ENCODE data around the gene ATXN1.

Gene ATXN1

DNA sequence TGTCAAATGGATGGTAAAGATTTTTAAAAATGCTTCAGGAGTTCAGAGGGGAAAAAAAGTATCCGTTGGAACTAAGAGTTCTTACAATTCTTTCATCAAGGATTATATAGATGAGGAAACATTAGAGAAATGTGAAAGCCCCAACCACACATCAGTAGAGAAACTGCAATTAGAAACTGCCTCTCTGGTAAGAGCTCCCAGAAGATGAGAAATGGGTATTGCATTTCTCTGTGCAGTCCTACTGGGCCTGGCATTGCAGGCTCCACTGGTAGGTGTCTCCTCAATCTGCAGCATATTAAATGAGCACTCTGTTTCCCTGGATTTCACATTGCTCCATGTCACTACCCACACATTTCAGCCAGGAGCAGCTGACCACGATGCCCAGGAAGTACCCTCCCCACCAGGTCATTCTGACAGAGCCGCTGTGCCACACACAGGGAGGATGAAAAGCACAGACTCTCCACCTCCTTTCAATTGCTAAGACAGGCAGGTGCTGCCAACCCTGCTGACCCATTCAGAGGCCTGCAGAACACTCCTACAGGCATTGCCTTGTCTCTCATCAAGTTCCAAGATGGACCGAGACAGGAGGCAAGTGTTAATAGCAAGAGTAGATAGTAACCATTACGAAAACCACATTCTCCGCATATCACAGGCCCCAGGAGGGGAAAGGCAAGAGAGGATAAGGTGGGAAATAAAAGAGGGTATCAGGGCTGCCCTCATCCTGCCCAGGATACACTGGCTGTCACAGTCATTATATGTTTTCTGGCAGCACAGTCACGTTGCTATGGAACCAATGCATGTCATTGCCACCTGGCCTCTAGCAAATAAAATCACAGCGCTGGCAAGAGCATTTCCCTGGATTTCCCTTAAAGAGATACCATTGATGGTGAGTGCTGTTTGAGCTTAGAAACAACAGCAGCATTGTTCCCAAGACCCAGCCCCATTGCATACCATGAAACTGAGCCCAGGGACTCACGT, 241.7 kb downstream of the ATXN1 start:
- DNase-seq: no peak

DNA sequence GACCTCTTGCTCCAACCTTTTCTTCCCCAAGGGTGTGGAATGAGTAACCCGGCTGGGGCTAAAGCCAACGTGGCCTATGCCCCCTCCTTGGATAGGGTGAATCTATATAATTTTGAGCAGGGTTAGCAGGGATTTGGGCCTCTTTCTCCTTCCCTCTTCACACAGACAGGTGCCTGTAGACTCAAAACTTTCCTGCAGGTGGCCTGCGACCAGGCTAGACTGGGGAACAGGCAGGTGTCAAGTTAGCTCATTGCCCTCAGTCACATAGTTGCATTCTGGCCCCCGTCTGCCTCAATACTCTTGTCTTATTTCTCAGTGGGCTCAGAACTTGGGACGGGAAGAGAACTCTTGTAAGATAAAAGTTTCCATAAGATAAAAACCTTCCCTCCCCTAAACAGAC, 243.0 kb downstream of the ATXN1 start:
- no peak for DNase-seq

DNA sequence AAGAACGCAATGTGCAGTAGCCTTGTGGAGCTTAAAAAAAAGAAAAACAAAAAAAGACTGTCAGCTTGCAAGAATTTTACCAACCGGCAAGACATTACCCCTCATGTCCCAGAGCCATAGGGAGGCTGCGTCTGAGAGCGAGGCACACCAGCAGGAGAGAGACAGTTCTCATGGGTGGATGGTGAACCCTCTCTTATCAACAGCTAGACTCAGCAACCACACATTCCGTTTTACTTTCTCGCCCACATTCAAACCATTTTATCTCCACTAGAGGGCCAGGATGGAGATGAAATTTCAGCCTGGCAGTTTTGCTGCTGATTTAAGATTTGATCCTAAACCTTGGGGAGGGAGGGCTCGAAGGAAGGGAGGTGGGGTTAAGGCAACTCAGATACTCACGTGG, 247.0 kb downstream of the ATXN1 start:
- DNase-seq: peak; percentile 68

DNA sequence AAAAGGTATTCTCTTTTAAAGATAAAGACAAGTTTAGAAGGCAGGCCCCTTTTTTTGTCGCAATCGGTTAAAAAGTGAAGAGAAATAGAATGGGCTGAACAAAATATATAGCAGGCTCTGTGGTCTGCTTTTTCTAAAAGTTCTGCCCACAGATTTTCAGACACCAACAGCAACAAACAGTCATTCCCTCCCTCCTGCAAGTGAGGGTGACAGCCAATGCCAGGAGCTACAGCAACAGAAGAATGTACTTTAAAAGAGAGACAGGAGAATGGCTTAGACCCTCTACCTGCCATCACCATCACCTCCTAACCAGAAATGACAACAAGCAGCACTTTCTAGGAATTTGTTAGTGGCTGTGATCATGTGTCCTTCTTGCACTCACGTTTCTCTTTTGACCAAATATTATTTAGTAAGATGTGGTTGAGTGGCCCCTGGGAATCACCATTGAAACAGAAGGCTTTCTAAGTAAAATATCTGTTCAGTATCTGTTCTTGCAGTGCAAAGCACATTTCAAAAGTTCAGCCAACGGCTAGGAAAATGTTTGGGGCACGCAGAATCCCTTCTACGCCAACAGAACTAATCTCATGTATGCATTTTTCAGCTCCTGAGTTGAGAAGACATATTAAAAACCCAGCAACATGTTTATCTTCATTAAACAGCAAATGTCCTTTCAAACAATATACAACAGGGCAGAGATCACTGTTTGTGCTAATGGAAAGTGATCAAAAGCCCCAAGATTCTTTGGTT, 248.5 kb downstream of the ATXN1 start:
- no peak for DNase-seq

DNA sequence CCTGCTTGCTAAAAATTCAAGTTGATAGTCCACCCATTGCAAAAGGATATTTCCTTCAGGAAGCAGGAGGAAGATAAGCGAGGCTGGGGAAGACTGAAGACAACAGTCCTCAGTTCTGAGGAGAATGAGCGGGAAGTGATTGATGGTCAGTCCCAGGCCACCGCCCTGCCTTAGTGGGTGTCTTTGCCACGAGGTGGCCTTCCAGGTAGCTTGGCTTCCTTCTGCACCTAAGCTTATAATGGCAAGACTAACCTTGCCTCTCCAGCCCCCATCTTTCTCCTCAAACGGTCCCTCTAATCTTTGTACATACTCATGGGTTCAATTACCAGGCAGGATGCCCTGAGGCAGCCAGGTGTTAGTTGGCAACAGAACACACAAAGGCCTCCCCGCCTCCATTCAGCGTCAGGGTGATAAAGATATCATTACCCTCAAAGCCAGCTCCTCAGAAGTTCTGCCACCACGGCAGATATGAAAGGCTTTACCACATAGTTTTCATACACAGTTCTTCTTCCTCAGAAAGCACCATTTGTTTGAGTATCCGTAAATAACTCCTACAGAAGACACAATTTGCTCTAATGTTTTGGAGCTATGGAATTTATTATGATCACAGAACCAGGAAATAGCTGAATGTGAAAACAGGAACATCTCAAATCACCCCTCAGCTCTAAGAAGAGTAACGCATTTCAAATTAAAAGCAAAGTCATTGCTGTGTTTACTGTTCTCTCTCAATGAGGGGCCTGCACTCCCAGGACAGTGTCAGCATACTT, 249.4 kb downstream of the ATXN1 start:
- DNase-seq: peak; percentile 40

DNA sequence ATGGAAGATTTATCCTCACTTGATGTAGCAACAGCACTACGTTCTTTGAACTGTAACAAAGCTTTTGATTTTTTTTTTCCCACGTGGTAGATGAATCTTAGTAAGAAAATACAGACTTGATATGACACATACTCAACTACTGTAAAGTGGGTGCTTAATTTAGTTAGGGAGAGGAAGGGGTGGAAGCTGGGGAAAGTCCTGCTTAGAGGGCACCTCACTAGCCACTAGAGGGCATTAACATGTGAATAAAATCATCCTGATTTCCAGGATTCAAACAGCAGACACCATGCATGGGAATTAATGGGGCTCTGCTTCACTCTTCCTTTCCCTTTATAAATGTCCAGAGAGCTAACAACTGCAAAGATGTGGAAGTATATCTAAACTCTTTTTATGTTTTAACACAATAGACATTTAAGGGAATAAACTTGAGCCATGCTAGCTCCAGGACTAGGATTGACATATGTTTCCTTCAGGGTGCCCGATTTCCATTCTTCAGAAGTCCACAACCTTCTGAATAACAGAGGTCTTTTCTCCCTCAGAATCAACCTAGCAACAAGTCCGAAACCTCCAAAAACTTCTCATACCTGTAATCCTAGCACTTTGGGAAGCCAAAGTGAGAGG, 250.1 kb downstream of the ATXN1 start:
- DNase-seq: peak; percentile 49

DNA sequence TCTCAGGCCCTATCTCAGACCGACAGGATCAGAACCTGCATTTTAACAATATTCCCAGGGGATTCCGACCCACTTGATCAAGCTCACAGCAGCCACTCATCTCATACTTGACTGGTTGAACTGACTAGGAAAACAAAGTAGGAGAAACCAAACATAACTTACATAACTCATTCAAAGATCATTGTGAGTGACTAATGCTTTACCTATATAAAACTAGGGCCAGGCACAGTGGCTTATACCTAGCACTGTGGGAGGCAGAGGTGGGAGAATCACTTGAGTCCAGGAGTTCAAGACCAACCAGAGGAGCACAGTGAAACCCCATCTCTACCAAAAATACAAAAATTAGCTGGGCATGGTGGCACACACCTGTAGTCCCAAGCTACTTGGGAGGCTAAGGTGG, 251.0 kb downstream of the ATXN1 start:
- no peak for DNase-seq

DNA sequence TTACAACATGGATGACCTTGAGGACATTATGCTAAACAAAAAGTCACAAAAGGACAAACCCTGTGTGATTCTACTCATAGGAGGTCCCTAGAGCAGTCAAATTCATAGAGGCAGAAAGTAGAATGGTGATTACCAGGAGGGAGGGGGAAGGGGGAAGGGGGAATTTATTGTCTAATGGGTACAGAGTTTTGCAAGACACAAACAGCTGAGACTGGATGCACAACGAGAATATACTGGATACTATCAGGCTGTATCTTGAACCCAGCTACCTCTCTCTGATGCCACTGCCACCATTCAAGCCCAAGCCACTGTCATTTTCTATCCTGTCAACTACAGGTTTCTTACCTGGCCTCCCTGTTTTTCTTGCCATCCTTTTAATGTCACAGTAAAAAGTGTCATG, 252.3 kb downstream of the ATXN1 start:
- DNase-seq: no peak

DNA sequence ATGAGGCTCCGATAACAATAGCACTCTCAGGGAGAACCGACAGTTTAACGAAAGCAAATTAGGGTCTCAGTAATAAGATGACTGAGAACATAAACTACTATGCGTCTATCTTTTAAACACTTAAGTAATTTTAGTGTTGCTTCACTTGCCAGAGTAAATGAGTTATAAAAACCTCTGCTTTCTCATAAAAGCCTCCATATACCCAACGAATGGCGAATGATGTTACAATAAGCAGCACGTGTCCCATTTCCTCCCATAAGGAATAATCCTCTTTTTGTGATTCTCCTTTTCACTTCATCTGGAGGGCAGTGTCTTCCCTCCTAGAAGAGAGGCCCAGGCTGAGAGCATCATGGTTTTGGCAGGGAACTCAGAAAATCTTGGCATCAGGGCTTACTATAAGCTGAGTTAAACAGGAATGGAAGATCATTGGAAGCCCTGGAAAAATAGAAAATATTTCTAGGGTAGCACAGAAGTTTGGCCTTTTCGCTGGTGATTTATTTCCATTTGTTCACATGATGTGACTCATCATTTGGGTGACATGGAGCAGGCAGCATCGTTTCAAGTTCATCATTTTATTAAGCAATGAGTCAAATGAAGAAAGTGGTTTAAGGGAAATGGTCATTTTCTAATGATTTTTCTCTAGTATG, 255.4 kb downstream of the ATXN1 start:
- no peak for DNase-seq

DNA sequence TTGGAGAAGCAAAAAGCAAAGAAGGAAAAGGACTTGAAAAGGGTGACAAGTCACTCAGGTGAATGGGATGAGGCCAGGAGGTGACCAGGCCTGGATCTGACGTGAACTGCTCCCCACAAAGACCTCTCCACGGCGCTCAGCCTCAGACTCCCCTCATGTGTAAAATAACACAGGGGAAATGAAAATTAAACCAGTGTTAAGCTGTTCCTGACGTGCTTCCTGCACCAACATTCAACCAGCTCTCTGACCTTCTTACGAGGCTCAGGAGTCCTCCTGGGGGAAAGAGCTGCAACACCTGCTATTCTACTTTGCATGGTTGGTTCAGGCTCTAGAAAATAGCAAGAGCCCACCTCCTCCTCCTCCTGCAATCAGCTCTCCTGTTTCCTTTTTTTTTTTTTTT, 256.7 kb downstream of the ATXN1 start:
- DNase-seq: no peak

DNA sequence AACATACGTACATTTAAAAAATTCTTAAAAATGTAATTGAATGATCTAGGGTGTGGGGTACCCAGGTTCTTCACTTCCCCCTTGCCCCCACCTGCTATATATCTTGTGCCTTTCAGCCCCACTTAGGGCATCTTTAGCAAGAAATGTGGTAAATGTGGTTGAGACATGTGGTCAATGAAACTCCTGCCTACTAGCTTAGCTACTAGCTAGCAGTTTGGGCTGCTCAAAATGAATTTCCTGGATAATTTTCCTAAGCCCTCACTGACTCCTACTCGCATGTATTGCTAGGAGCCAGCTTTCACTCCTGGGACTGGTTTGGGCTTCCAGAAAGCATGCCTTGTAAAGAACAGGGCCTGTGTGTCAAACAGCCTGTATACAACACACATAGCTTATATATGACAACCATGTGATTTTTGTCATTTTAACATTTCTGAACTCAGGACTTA, 257.3 kb downstream of the ATXN1 start:
- DNase-seq: peak; percentile 55

DNA sequence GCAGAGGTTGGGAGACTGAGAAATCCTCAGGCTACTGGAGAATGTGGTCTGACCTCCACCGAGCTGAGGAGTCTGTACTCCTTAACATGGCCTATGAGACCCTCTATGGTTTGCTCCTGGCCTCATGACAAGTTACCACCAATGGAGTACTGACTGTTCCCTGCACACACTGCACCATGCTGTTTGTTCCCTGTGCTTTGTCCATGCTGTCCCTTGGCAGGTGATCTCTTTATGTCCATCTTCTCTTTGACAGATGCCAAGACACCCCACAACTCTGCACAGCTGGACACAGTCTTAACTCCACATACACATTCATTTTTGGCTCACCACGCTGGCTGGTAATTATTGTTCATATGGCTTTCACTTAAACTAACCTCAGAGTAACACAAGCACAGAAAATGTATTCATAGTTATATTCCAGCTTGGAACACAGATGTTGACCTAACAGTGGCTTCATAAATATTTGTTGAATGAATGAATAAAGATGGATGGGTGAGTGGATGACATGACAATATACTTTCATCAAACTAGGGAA, 258.0 kb downstream of the ATXN1 start:
- no peak for DNase-seq

DNA sequence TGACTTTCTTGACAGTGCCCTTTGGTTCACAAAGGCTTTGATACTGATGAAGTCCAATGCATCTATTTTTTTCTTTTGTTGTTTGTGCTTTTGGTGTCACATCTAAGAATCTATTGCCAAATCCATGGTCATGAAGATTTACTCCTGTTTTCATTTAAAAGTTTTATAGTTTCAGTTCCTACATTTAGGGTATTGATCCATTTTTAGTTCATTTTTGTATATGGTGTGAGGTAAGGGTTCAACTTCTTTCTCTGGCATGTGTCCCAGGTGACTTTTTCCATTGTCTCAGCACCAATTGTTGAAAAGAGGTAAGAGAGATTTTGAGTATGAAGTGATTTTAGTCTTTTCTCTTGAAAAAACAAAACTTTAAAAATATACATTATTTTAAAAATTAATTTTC, 262.3 kb downstream of the ATXN1 start:
- DNase-seq: no peak

DNA sequence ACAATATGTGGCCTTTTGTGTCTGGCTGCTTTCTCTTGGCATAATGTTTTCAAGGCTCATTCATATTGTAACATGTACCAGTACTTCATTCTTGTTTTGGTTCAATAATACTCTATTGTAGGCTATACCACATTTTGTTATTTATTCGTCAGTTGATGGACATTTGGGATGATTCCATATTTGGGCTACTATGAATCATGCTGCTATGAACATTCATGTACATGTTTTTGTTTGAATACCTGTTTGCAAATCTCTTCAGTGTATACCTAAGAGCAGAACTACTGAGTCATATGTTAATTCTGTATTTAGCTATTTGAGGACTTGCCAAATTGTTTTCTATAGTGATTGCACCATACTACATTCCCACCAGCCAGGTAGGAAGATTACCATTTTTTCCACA, 263.0 kb downstream of the ATXN1 start:
- DNase-seq: no peak

DNA sequence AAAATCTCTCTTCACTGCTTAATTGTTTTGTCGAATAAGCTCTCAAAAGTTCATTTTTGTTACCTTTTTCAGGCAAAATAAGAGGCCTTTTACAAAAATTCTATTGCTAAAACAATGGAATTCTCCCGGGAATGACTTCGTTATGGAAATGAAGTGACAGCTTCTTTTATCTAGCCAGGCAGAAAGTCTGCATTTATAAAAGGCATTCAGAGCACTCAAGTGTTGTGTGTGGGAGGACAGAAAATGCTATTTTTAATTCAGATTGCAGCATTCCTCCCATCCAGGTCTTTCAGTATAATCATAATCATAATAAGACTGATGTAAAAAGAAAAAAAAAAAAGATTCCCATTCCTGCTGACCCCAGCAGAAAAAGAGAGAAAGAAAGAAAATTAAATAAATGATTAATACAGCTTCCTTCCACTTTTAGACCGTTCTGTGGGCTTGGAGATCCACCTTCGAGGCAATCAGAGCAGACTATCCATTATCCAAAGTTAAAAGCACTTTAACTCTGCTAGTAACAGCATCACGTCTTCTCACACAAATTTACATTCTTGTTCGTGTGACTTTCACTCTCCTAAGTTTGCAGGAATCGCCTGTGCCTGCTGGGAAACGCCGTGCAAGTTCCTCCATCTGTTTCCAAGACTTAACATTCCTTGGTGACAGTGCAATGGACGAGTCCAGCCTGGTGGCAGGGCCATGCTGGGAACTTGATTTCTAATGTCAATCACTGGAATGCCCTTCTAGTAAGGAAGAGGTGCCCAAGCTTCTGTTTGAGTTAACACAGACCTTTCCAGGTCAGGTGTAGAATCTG, 264.1 kb downstream of the ATXN1 start:
- no peak for DNase-seq

DNA sequence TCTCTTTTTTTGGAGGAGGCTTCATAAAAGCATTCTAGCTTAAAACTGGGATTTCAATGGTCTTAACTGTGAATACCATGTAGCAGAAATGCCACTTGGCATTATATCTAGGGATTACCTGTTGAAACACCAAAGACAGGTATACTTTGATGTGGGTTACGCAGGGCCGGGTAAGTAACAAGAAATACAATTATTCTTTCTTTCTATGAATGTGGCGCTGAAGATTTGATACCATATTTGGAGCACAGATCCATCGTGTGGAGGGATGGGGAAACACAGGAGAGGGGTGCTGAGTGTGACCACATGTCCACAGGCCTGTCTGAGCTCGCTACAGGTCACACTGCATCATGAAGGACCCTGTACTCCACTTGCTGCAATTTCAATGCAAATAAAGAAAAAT, 265.1 kb downstream of the ATXN1 start:
- peak; percentile 40 for DNase-seq

DNA sequence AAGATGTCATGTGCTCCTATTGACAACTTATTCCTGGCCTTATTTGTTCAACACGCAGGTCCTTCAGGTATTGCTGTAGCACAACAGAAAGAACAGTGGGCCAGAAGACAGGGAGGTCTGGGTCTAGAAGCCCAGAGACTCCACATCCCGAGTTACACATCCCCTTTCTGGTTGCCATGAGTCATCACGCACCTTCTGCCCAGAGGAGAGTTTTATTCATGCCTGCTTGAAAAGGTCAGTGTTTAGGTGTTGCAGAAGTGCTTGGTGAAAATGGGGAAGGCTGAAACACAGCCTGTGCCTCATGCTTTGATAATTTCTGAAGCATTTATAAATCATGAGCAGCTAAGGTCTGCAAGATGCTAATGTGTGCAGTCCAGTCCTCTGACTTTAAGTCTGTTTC, 266.5 kb downstream of the ATXN1 start:
- DNase-seq: no peak

DNA sequence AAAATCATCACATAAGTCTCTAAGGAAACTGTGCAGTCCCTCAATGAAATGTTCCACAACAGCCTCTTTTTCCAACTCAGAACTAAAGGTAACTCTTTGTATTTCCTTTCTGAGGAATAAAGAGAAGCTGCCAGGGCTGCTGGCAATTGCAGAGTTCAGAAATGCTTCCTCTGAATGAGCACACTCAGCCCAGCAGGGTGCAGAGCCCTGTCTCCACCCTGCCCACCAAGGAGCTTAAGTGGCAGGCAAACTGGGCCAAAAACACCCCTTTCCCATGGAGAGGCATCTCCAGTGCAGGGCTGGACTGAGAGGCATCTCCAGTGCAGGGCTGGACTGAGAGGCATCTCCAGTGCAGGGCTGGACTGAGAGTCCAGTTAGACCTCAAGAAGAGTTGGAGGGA, 267.5 kb downstream of the ATXN1 start:
- DNase-seq: no peak

DNA sequence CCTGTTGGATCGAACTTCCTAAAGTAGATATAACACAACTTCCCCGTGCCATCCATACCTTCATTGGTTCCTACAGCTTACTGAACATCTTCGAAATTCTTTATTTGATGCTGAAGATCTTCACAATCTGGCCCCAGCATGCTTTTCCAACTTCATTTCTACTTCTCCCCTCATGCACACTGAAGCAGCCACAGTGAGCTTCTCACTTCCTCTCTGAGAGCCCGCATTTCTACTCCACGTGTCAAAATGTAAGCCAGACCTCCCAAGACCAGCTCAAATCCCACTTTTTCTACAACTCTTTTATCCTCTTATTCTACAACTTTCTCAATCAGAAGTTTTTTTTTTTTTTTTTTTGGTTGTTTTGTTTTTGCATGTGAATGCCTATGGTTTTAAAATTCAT, 268.1 kb downstream of the ATXN1 start:
- DNase-seq: no peak

DNA sequence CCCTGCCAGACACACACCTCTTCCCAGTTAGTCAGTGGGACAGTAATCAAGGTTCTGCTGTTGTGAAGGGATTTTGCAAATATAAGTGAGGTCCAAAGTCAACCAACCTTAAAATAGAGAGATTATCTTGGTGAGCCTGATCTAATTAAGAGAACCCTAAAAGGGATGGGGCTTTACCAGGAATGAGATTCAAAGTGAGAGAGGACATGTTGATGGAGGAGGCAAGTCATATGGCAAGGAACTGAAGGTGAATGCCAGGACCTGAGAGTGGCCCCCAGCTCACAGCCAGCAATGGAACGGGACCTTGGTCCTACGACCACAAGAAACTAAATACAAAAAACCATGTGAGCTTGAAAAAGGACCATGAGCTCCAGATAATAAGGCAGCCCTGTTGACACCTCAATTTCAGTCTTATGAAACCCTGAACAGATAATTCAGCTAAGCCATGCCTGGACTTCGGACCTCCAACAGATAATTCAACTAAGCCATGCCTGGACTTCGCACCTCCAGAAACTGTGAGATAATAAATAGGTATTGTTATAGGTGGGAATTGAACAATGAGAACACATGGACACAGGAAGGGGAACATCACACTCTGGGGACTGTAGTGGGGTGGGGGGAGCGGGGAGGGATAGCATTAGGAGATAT, 269.5 kb downstream of the ATXN1 start:
- no peak for DNase-seq

DNA sequence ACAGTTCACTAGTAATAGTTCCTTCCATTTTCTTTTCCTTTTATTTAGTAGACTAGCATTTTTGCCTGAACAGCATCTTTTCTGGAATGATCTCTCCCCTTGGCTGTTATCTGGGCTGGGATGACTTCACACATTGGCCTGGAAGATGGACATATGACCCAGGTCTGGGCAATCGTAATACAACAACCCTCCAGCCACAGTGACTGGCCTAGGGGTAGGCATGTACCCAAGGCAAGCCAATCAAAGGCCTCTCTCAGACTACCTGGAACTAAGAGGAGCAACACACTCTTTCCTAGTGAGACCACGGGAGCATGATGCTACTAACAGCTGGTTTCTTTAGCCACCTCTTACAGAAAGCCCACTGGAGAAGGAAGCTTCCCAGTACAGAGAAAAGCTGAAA, 270.6 kb downstream of the ATXN1 start:
- DNase-seq: no peak
